HUES48 (cell line): ENCODE measurements around the gene ICAM4.

ENCODE experiments used
- H3K27ac ChIP-seq: one replicate; pipeline ENCODE4 v1.7.0; 2013; ENCODE audit warnings: low read depth, low read length, inconsistent platforms
- H3K27me3 ChIP-seq: 2 replicates; pipeline ENCODE4 v1.6.1; 2013; ENCODE audit warnings: mild to moderate bottlenecking, low read length; ENCODE audit not compliant: control insufficient read depth, insufficient read depth
- H3K36me3 ChIP-seq: 2 replicates; pipeline ENCODE4 v1.6.1; 2013; ENCODE audit warnings: low read length; ENCODE audit not compliant: control insufficient read depth, insufficient read depth
- H3K4me1 ChIP-seq: 2 replicates; pipeline ENCODE4 v1.6.1; 2013; ENCODE audit warnings: mild to moderate bottlenecking, low read length; ENCODE audit not compliant: control insufficient read depth, insufficient read depth
- H3K4me3 ChIP-seq: 2 replicates; pipeline ENCODE4 v1.5.1; 2013; ENCODE audit warnings: mild to moderate bottlenecking, low read depth, low read length
- H3K9ac ChIP-seq: 2 replicates; pipeline ENCODE4 v1.6.1; 2013; ENCODE audit warnings: mild to moderate bottlenecking, low read depth, low read length, moderate library complexity
- H3K9me3 ChIP-seq: 2 replicates; pipeline ENCODE4 v1.6.1; 2013; ENCODE audit warnings: low read length; ENCODE audit not compliant: control insufficient read depth, insufficient read depth

The ICAM4 gene

DNA sequence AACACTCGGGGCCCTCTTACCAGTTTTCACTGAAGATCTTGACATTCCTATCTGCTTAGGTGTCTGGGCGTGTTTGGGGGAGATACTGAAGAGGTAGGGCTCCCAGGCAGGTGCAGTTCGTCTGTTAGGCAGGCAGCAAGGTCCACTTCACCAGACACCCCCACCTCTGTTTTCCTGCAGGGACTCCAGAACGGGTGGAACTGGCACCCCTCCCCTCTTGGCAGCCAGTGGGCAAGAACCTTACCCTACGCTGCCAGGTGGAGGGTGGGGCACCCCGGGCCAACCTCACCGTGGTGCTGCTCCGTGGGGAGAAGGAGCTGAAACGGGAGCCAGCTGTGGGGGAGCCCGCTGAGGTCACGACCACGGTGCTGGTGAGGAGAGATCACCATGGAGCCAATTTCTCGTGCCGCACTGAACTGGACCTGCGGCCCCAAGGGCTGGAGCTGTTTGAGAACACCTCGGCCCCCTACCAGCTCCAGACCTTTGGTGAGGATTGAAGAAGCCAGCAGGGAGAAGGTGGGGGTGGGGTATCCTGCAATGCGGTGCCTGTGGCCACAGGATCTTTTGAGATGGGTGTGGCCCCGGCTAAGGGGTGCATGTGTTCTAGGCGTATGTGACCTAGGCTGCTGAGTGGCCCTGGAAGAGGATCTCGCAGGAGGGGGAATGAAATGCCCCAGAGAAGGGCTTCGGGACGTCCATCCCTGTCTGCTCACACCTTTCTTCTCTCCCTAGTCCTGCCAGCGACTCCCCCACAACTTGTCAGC is 3.3 kb upstream of the ICAM4 start:
- Histone ChIP-seq H3K27ac (no peak overlapping the region), H3K27me3 (peaks cover 25% of the 10 kb centered on the region), H3K4me1 (no peaks in the 10 kb centered on the region; the same call in 1 of the 2 replicates), H3K4me3 (no peak overlapping the region), H3K9me3 (no peaks in the 10 kb centered on the region), H3K36me3 (0 out of 2 replicates have a peak, but pooled peaks cover 3% of the 10 kb centered on the region), H3K9ac (no peak overlapping the region)

- Histone ChIP-seq H3K27ac (no peak overlapping the region), H3K9ac (no peak overlapping the region), H3K36me3 (0 out of 2 replicates have a peak, but pooled peaks cover 3% of the 10 kb centered on the region), H3K4me1 (no peaks in the 10 kb centered on the region; the same call in 1 of the 2 replicates), H3K4me3 (no peak overlapping the region), H3K9me3 (no peaks in the 10 kb centered on the region), H3K27me3 (peaks cover 33% of the 10 kb centered on the region)
Observed at GRCh38 chr19:10284065-10284959, 2.4 kb upstream of the ICAM4 start.

- no peak overlapping the region for H3K4me3 ChIP-seq
- 0 out of 2 replicates have a peak, but pooled peaks cover 3% of the 10 kb centered on the region for H3K36me3 ChIP-seq
- H3K27ac ChIP-seq = no peak overlapping the region
- no peak overlapping the region for H3K9ac ChIP-seq
- no peaks in the 10 kb centered on the region; the same call in 1 of the 2 replicates for H3K4me1 ChIP-seq
- H3K9me3 ChIP-seq = no peaks in the 10 kb centered on the region
- H3K27me3 ChIP-seq = peaks cover 39% of the 10 kb centered on the region
Observed at GRCh38 chr19:10284960-10285278, 1.8 kb upstream of the ICAM4 start.

- no peak overlapping the region for H3K4me3 ChIP-seq
- H3K27ac ChIP-seq = no peak overlapping the region
- H3K9ac ChIP-seq = no peak overlapping the region
- H3K4me1 ChIP-seq = peaks cover 4% of the 10 kb centered on the region; the same call in 1 of the 2 replicates
- peaks cover 44% of the 10 kb centered on the region for H3K27me3 ChIP-seq
- no peaks in the 10 kb centered on the region for H3K9me3 ChIP-seq
- 0 out of 2 replicates have a peak, but pooled peaks cover 3% of the 10 kb centered on the region for H3K36me3 ChIP-seq
Observed at GRCh38 chr19:10285393-10285792, 1.4 kb upstream of the ICAM4 start.

GRCh38 chr19:10288662-10289166 is 2.0 kb downstream of the ICAM4 start:
- Histone ChIP-seq H3K9me3 (no peaks in the 10 kb centered on the region), H3K4me3 (peak overlapping the region; percentile 61), H3K4me1 (peaks cover 19% of the 10 kb centered on the region; the same call in 1 of the 2 replicates), H3K27me3 (peaks cover 77% of the 10 kb centered on the region), H3K9ac (no peak overlapping the region), H3K27ac (no peak overlapping the region), H3K36me3 (0 out of 2 replicates have a peak, but pooled peaks cover 3% of the 10 kb centered on the region)

DNA sequence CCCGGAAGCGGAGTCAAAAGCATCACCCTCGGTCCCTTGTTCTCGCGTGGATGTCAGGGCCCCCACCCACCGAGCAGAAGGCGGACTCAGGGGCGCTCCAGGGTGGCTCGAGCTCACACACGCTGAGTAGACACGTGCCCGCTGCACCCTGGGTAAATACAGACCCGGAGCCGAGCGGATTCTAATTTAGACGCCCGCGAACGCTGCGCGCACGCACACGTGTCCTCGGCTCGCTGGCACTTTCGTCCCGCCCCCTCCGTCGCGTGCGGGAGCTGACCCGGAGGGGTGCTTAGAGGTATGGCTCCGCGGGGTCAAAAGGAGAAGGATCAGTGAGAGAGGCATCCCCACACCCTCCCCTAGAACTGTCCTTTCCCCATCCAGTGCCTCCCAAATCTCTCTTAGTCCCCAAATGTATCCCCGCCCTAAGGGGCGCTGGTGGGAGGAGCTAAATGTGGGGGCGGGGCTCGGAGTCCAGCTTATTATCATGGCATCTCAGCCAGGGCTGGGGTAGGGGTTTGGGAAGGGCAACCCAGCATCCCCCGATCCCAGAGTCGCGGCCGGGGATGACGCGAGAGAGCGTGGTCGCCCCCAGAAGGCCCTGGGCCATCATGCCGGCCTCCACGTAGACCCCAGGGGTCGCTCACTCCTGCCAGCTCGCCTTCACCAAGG is 2.5 kb downstream of the ICAM4 start:
- Histone ChIP-seq H3K4me3 (peak overlapping the region; percentile 61), H3K27ac (no peak overlapping the region), H3K9me3 (no peaks in the 10 kb centered on the region), H3K4me1 (peaks cover 19% of the 10 kb centered on the region; the same call in 1 of the 2 replicates), H3K9ac (no peak overlapping the region), H3K27me3 (peaks cover 83% of the 10 kb centered on the region), H3K36me3 (0 out of 2 replicates have a peak, but pooled peaks cover 3% of the 10 kb centered on the region)

- Histone ChIP-seq H3K9me3 (no peaks in the 10 kb centered on the region), H3K36me3 (0 out of 2 replicates have a peak, but pooled peaks cover 3% of the 10 kb centered on the region), H3K9ac (no peak within 1 kb of the TSS), H3K4me3 (peak within 1 kb of the TSS; percentile 61), H3K27me3 (peaks cover 89% of the 10 kb centered on the region), H3K4me1 (peaks cover 19% of the 10 kb centered on the region; the same call in 1 of the 2 replicates), H3K27ac (no peak within 1 kb of the TSS)
Observed at GRCh38 chr19:10289836-10290356, 3.1 kb downstream of the ICAM4 start, which contains the start of gene ICAM5. TSS of gene ICAM5 (plus strand) at chr19:10289952. CDS start at chr19:10290044, 92 bp downstream.

GRCh38 chr19:10290357-10290875 is 3.7 kb downstream of the ICAM4 start:
- Histone ChIP-seq H3K27me3 (peaks cover 94% of the 10 kb centered on the region), H3K4me3 (peak overlapping the region; percentile 61), H3K9me3 (no peaks in the 10 kb centered on the region), H3K9ac (no peak overlapping the region), H3K4me1 (peaks cover 19% of the 10 kb centered on the region; the same call in 1 of the 2 replicates), H3K36me3 (0 out of 2 replicates have a peak, but pooled peaks cover under 1% of the 10 kb centered on the region), H3K27ac (no peak overlapping the region)

- Histone ChIP-seq H3K4me3 (peak overlapping the region; percentile 61), H3K4me1 (peaks cover 20% of the 10 kb centered on the region; the same call in 1 of the 2 replicates), H3K27me3 (peaks cover 99% of the 10 kb centered on the region), H3K36me3 (no peaks in the 10 kb centered on the region), H3K27ac (no peak overlapping the region), H3K9me3 (no peaks in the 10 kb centered on the region), H3K9ac (no peak overlapping the region)
Observed at GRCh38 chr19:10290876-10291553, 4.3 kb downstream of the ICAM4 start.
